Measurements from ENCODE around the gene HSPD1. TPM values are rescaled to one million over a fixed set of nuclear protein-coding genes. Genes with fewer than 3 reads are reported as not detected.

Gene HSPD1
- total and polyA plus RNA-seq, 4 donors, result 185 to 490 (median 287) TPM

GRCh38 chr2:197461057-197461456 lies 38.6 kb downstream of the HSPD1 start:
- no peak for DNase-seq (ENCODE audit: low spot score)
- TF ChIP-seq RXRA (IDR thresholded peaks at IDR 0.05) (no peak), FOXA1 (IDR thresholded peaks at IDR 0.05) (no peak), FOXA2 (IDR thresholded peaks at IDR 0.05) (no peak), GABPA (IDR thresholded peaks at IDR 0.05 in 1 of 2, conservative IDR thresholded peaks at IDR 0.05 in 1 of 2) (no peak), HNF4G (IDR thresholded peaks at IDR 0.05) (no peak), HNF4A (conservative IDR thresholded peaks at IDR 0.05) (no peak), EGR1 (IDR thresholded peaks at IDR 0.05; ENCODE audit: low read depth in 2 of 2) (no peak), RAD21 (IDR thresholded peaks at IDR 0.05) (no peak), YY1 (IDR thresholded peaks at IDR 0.05) (no peak)
- TF ChIP-seq, protein P1, sequence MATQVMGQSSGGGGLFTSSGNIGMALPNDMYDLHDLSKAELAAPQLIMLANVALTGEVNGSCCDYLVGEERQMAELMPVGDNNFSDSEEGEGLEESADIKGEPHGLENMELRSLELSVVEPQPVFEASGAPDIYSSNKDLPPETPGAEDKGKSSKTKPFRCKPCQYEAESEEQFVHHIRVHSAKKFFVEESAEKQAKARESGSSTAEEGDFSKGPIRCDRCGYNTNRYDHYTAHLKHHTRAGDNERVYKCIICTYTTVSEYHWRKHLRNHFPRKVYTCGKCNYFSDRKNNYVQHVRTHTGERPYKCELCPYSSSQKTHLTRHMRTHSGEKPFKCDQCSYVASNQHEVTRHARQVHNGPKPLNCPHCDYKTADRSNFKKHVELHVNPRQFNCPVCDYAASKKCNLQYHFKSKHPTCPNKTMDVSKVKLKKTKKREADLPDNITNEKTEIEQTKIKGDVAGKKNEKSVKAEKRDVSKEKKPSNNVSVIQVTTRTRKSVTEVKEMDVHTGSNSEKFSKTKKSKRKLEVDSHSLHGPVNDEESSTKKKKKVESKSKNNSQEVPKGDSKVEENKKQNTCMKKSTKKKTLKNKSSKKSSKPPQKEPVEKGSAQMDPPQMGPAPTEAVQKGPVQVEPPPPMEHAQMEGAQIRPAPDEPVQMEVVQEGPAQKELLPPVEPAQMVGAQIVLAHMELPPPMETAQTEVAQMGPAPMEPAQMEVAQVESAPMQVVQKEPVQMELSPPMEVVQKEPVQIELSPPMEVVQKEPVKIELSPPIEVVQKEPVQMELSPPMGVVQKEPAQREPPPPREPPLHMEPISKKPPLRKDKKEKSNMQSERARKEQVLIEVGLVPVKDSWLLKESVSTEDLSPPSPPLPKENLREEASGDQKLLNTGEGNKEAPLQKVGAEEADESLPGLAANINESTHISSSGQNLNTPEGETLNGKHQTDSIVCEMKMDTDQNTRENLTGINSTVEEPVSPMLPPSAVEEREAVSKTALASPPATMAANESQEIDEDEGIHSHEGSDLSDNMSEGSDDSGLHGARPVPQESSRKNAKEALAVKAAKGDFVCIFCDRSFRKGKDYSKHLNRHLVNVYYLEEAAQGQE (IDR thresholded peaks at IDR 0.05), result no peak
- TF ChIP-seq, protein P2, sequence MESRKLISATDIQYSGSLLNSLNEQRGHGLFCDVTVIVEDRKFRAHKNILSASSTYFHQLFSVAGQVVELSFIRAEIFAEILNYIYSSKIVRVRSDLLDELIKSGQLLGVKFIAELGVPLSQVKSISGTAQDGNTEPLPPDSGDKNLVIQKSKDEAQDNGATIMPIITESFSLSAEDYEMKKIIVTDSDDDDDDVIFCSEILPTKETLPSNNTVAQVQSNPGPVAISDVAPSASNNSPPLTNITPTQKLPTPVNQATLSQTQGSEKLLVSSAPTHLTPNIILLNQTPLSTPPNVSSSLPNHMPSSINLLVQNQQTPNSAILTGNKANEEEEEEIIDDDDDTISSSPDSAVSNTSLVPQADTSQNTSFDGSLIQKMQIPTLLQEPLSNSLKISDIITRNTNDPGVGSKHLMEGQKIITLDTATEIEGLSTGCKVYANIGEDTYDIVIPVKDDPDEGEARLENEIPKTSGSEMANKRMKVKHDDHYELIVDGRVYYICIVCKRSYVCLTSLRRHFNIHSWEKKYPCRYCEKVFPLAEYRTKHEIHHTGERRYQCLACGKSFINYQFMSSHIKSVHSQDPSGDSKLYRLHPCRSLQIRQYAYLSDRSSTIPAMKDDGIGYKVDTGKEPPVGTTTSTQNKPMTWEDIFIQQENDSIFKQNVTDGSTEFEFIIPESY (IDR thresholded peaks at IDR 0.05), result no peak
- H3K27me3 ChIP-seq (ENCODE audit: control insufficient read depth in 4 of 4, insufficient read depth in 4 of 4, low read length in 3 of 4), result no peaks in the 10 kb centered on the region
- H3K4me1 ChIP-seq (ENCODE audit: control insufficient read depth in 4 of 4, insufficient read depth in 4 of 4, low read length in 3 of 4), result peaks cover 0 to 2% (median 0%) of the 10 kb centered on the region in 4 donors
- no peaks in the 10 kb centered on the region for H3K9me3 ChIP-seq (ENCODE audit: control insufficient read depth in 4 of 4, low read length in 3 of 4)
- no peak overlapping the region for H3K9ac ChIP-seq (ENCODE audit: low read depth in 1 of 2, low read length in 2 of 2)
- no peak overlapping the region for H3K4me3 ChIP-seq (ENCODE audit: low read depth in 1 of 3, low read length in 3 of 3)
- no peak overlapping the region for H3K27ac ChIP-seq (ENCODE audit: low read depth in 1 of 2, low read length in 2 of 2)
- WGBS, result 91% methylated on average over 2 of the region's 2 CpGs
- H3K36me3 ChIP-seq (ENCODE audit: control insufficient read depth in 4 of 4, insufficient read depth in 3 of 4, low read depth in 1 of 4, low read length in 3 of 4), result peaks cover 3 to 37% (median 32%) of the 10 kb centered on the region in 4 donors

- TF ChIP-seq, protein P3, sequence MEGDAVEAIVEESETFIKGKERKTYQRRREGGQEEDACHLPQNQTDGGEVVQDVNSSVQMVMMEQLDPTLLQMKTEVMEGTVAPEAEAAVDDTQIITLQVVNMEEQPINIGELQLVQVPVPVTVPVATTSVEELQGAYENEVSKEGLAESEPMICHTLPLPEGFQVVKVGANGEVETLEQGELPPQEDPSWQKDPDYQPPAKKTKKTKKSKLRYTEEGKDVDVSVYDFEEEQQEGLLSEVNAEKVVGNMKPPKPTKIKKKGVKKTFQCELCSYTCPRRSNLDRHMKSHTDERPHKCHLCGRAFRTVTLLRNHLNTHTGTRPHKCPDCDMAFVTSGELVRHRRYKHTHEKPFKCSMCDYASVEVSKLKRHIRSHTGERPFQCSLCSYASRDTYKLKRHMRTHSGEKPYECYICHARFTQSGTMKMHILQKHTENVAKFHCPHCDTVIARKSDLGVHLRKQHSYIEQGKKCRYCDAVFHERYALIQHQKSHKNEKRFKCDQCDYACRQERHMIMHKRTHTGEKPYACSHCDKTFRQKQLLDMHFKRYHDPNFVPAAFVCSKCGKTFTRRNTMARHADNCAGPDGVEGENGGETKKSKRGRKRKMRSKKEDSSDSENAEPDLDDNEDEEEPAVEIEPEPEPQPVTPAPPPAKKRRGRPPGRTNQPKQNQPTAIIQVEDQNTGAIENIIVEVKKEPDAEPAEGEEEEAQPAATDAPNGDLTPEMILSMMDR (IDR thresholded peaks at IDR 0.05; ENCODE audit: low read depth, low read length, missing input control), result no peak
- TF ChIP-seq GABPA (IDR thresholded peaks at IDR 0.05 in 1 of 2, conservative IDR thresholded peaks at IDR 0.05 in 1 of 2) (no peak), JUND (IDR thresholded peaks at IDR 0.05) (no peak), HNF4A (conservative IDR thresholded peaks at IDR 0.05) (no peak), HNF4G (IDR thresholded peaks at IDR 0.05) (no peak), RXRA (IDR thresholded peaks at IDR 0.05) (no peak), FOXA1 (IDR thresholded peaks at IDR 0.05) (no peak), YY1 (IDR thresholded peaks at IDR 0.05) (no peak), EGR1 (IDR thresholded peaks at IDR 0.05; ENCODE audit: low read depth in 2 of 2) (no peak), TAF1 (conservative IDR thresholded peaks at IDR 0.05) (no peak), RAD21 (IDR thresholded peaks at IDR 0.05) (no peak), NR2F2 (IDR thresholded peaks at IDR 0.05) (no peak)
- TF ChIP-seq, protein P4, sequence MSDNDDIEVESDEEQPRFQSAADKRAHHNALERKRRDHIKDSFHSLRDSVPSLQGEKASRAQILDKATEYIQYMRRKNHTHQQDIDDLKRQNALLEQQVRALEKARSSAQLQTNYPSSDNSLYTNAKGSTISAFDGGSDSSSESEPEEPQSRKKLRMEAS (IDR thresholded peaks at IDR 0.05), result no peak
- TF ChIP-seq, protein P5, sequence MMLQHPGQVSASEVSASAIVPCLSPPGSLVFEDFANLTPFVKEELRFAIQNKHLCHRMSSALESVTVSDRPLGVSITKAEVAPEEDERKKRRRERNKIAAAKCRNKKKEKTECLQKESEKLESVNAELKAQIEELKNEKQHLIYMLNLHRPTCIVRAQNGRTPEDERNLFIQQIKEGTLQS (IDR thresholded peaks at IDR 0.05), result no peak
- TF ChIP-seq, protein P1 (IDR thresholded peaks at IDR 0.05), result no peak
- Histone ChIP-seq H3K27me3 (ENCODE audit: control insufficient read depth in 4 of 4, insufficient read depth in 4 of 4, low read length in 3 of 4) (no peaks in the 10 kb centered on the region), H3K36me3 (ENCODE audit: control insufficient read depth in 4 of 4, insufficient read depth in 3 of 4, low read depth in 1 of 4, low read length in 3 of 4) (peaks cover 3 to 35% (median 31%) of the 10 kb centered on the region in 4 donors), H3K4me3 (ENCODE audit: low read depth in 1 of 3, low read length in 3 of 3) (no peak overlapping the region), H3K4me1 (ENCODE audit: control insufficient read depth in 4 of 4, insufficient read depth in 4 of 4, low read length in 3 of 4) (peaks cover 0 to 3% (median under 1%) of the 10 kb centered on the region in 4 donors), H3K9ac (ENCODE audit: low read depth in 1 of 2, low read length in 2 of 2) (no peak overlapping the region), H3K27ac (ENCODE audit: low read depth in 1 of 2, low read length in 2 of 2) (no peak overlapping the region), H3K9me3 (ENCODE audit: control insufficient read depth in 4 of 4, low read length in 3 of 4) (no peaks in the 10 kb centered on the region)
- no peak for DNase-seq (ENCODE audit: low spot score)
- WGBS, result 81% methylated on average over 4 of the region's 4 CpGs
Observed at GRCh38 chr2:197460649-197461048, 39.0 kb downstream of the HSPD1 start.
